ENCODE data around the gene IFT81.
"Not testable (repeated sequence)": the region's sequence is repeated elsewhere in the genome, so short reads cannot be mapped to it uniquely, and the experiment has no call there.

Gene IFT81

DNA sequence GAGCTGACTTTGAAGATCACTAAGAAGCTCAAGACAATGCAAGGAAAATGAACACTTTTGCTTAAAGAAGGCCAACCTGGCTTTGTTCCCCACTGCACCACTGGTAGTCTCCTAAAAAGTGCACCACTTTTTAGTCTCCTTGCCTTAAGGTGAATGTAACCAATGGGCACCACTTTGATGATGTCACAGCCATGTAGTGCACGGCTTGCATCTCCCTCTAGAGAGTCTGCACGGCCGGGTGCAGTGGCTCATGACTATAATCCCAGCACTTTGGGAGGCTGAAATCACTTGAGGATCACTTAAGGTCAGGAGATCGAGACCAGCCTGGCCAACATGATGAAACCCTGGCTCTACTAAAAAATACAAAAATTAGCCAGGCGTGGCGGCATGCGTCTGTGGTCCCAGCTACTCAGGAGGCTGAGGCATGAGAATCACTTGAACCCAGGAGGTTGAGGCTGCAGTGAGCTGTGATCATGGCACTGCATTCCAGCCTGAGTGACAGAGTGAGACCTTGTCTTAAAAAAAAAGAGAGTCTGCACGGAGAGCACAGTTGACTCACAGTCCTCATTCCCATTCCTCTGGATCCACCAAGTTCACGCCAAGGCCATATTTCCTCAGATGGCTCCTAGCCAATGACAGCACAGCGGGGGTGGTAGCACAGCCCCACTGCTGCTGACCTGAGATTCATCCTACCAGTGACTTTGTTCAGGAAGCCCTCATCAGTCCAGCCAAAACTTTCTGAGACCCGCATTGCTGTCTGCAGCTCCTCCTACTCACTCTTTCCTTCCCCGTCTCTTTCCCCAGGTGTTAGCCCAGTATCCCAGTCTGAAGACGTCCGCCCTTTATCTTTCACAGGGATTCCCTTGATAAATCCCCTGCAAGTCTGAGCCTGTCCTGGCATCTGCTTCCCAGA is 16.5 kb upstream of the IFT81 start:
- no peak for DNase-seq (ENCODE audit: low read depth in 3 of 3)

DNA sequence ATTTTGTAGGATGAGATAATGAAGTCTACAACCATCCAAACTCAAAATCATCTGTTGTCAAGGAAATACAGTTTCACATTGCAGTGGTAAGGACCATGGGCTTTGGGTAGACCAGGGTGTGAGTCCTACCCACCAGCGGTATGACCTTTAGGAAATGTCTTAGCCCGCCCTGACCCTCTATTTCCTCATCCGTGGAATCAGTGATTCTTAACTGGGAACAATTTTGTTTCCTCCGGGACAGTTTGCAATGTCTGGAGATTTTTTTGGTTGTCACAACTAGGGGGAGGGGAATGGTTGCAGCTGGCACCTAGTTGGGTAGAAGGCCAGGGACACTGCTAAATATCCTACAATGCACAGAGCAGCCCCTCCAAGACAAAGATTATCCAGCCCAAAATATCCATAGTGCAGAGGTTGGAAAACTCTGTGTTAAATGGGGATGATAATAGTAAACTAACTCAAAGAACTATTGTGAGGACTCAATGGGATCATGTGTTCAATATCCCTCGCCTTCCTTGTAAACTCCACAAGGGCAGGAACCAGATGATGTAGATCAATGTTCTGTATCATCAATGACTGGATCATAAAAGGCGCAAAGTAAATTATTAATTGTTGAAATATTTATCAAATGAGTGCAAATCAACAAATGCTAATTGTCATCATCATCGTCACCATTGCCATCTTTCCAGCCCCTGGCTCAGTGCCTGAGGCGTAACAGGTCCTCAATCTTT is 15.7 kb upstream of the IFT81 start:
- no peak for DNase-seq (ENCODE audit: low read depth in 3 of 3)

DNA sequence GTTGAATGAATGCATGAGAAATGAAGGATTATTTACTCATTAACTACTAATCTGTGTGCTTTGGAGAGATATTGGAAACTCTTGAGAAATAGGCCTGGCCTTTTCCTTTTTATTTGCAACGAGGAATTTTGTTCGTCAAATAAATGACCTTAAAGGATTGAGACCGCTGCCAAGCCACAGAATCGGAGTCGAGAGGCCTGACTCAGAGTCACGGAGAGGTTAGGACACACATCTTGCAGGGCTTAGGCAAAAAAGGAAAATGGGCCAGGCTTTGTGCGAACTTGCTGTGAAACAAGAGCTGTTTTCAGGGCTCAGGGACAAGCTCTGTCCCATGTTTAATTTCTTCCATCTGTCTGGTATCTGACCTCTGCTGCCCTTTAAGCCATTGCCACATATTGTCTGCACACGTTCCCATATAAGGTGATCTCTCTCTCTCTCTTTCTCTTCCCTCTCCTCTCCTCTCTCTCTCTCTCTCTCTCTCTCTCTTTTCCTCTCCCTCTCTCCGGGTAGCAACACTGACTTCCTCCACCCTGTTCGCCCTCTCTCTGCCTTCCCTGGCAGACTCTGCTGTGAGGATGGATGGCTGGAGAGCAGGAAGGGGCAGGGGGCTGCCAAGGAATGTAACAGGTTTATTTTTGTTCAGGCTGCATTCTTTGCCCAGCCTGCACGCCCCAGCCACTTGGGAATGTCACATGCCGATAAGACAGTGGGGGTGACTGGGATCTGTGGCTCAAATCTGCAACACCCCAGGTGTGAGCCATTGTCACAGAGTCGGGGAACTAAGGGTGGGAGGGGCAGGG is 14.9 kb upstream of the IFT81 start:
- no peak for DNase-seq (ENCODE audit: low read depth in 3 of 3)

DNA sequence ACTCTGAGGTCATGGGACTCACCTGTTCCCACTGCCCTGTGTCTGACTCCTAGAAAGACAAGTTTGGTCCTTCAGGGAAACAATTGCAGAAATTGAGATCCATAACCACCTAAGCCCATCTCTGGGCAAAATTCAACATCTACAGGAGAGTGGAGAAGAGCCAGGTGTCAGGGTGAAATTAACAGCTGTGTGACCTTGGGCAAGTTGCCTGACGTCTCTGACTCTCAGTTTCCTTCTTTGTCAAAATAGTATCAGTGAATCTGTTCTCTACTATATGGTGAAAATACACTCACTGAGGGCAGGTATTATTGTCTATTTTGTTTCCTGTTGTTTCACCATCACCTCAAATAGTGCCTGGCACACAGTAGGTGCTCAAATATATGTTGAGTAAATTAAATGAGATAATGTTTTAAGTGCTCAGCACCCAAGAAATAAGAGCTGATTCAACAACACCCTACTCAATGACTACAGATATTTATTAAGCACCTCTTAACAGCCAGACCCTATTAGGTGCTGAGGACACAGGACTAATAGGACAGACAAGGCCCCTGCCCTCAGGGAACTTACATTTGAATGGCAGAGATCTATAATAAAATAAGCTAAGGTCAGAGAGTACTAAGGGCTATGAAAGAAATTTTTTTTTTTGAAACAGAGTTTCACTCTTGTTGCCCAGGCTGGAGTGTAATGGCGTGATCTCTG is 14.2 kb upstream of the IFT81 start:
- no peak for DNase-seq (ENCODE audit: low read depth in 3 of 3)

DNA sequence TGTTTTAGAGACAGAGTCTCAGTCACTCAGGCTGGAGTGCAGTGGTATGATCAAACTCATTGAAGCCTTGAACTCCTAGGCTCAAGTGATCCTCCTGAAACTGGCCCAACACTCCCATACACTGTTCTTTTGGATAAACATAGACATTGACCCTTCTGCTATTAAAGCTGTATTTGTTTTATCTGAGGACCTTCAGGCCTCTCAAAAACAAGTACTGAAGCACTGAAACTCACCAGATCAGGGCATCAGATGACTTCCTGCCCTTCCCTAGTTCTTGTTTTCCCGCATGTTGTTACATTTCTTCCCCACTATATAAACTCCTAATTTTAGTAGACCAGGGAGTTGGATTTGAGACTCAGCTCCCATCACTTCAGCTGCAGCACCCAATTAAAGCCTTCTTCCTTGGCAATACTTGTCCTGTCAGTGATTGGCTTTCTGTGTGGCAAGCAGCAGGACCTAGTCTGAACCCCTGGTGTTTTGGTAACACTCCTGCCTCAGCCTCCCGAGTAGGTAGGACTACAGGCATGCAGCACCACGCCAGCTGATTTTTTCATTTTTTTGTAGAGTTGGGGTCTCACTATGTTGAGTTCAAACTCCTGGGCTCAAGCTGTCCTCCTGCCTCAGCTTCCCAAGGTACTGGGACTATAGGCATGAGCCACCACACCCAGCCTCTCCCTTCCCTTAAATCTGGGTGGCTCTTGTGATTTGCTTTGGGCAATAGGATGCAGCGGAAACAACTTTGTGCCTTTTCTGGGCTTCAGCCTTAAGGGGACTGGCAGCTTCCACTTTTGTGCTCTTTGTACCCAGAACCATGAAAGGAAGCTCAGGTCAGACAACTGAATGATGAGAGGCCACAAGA is 12.5 kb upstream of the IFT81 start:
- no peak for DNase-seq (ENCODE audit: low read depth in 3 of 3)

DNA sequence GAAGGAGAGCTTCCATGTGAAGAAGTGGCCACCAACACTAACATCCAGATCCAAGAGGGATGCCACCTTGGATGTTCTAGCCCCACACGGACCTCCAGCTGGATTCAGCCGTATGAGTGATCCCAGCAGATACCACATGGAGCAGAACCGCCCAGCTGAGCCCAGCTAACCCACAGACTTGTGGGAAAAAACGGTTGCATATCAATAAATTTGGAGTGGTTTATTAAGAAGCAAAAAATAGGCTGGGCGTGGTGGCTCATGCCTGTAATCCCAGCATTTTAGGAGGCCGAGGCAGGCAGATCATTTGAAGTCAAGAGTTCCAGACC is 11.9 kb upstream of the IFT81 start:
- DNase-seq (ENCODE audit: low read depth in 3 of 3) = no peak

DNA sequence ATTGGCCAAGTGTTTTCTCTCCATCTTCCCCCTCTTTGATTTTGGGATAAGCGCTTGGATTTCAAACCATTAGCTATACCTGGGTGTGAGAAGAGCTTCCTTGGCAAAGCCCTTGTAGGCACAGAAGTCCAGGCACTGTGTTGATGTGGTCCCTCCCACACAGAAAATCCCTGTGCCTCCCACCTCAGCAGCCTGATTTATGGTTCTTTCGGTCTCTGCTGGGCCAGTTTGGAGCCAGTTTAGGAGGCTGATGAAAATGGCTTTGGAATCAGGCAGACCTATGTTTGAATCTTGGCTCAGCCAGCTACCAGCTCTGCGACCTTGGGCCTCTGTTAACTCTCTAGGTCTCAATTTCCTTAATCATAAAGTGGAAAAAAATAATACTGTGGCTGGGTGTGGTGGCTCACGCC is 9.6 kb upstream of the IFT81 start:
- DNase-seq (ENCODE audit: low read depth in 3 of 3) = no peak

DNA sequence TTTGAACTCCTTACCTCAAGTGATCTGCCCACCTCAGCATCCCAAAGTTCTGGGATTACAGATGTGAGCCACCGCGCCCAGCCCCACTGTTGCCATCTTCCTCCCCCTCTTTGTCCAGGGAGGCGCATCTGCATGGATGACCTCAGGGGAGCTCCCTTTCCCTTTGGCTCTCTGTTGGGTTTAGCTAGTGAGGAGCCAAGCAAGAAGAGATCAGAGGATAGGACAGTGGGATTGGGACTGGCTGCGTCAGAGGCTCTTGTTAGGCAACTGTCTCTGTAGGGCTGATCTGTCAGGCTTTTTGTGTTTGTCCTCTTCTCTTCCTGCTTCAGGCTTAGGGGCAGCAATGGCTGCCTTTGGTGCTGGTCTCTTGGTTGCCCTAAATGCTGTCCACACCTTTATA is 8.5 kb upstream of the IFT81 start:
- no peak for DNase-seq (ENCODE audit: low read depth in 3 of 3)

DNA sequence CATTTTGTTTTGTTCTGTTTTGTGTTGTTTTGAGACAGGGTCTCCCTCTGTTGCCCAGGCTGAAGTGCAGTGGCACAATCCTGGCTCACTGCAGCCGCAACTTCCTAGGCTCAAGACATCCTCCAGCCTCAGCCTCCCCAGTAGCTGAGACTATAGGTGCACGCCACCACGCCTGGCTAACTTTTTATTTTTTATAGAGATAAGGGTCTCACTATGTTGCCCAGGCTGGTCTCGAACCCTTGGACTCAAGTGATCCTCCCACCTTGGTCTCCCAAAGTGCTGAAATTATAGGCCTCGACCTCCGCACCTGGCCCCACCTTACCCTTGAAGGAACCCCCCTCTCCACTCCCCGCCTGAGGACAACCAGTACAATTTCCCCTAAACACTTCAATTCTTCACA is 7.5 kb upstream of the IFT81 start:
- no peak for DNase-seq (ENCODE audit: low read depth in 3 of 3)

DNA sequence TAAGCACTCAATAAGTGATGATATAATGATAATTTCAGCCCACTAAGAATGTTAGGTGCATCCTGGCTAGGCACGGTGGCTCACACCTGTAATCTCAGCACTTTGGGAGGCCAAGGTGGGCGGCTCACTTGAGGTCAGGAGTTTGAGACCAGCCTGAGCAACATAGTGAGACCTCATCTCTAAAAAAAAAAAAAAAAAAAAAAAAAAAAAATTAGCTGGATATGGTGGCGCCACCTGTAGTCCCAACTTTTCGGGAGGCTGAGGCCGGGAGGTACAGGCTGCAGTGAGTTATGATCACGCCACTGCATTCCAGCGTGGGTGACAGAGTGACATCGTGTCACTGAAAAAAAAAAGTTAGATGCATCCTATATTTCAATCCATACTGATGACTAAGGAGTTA is 6.9 kb upstream of the IFT81 start:
- not testable (repeated sequence) for DNase-seq (ENCODE audit: low read depth in 3 of 3)

DNA sequence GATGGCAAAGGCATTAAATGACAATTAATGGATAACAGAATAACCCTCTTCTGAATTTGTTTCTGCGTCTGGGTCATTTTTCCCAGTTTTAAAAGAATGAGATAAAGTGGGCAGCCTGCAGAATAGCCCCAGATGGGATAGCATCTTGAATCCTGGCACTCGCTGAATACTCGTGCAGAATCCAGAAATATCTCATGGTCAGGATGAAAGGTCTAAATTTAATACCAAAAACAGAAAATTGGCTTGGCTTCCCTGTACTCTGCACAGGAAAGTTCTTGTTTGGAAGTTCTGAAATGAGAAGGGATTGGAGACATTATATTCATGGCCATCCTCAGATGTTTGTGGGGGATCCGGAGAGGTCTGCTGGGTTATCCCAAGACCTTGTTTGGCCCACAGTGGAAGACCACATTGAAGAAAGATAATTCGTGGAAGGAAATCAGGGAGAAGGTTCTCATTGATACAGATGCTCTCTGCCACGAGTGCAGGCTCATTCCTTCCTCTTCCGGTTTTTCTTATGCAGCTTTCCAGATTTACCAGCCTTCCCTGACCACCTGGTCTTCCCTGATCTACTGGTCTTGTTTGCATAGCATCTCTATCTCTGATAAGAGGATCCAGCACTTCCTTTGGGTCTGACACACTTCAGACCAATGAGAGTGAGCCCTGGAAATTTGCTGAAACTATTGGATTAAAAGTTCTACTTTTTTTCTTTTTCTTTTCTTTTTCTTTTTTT is 6.0 kb upstream of the IFT81 start:
- DNase-seq (ENCODE audit: low read depth in 3 of 3) = no peak

DNA sequence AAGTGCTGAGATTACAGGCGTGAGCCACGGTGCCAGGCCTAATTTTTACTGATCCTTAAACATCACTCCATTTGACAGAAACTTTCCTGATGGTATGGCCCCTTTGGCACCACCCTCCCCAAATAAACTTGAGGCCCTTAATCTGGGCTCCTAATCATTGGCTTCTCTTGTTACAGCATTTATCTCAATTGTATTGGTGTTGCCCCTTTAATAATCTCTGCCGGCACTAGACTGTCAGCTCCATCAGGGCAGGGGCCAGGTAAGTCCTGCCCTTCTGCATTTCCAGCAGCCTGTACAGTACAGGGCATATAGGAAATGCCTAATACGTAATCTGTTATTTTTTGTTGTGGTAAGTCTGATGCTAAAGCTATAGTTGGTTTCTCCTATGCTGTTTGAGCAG is 1.2 kb upstream of the IFT81 start:
- DNase-seq (ENCODE audit: low read depth in 3 of 3) = no peak

DNA sequence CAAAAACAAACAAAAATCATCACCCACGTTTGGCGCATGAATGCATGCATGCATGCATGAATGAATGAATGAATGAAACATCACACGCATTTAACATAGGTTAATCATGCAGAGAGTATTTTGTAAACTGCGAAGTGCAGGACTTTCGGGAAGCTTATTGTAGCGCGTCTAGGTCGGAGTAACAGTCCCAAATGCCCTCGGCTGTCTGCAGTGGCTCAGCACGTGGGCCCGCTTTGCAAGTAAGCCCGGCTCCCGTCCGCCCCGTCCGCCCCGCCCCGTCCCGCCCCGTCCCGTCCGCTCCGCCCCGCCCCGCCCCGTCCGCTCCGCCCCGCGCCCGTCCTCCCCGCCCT is 263 bp upstream of the IFT81 start:
- no peak for DNase-seq (ENCODE audit: low read depth in 3 of 3)

DNA sequence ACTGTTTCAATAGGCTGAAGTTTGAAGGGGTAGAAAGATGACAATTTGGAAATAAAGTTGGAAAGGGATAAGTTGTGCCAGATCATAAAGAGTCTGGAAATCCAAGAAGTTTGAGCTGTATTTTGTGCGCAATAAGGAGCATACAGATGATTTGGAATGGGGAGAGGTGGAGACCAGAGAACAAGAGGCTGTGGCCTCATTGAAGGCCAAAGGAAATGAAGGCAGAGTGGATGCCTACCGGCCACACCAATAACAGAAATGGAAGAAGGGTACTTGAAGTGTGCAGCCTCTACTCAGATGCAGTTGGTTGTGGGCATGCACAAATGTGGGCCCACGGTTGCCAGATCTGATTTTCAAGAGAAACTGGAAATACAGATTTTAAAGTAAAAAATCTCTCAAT is 2.4 kb downstream of the IFT81 start:
- no peak for DNase-seq (ENCODE audit: low read depth in 3 of 3)

DNA sequence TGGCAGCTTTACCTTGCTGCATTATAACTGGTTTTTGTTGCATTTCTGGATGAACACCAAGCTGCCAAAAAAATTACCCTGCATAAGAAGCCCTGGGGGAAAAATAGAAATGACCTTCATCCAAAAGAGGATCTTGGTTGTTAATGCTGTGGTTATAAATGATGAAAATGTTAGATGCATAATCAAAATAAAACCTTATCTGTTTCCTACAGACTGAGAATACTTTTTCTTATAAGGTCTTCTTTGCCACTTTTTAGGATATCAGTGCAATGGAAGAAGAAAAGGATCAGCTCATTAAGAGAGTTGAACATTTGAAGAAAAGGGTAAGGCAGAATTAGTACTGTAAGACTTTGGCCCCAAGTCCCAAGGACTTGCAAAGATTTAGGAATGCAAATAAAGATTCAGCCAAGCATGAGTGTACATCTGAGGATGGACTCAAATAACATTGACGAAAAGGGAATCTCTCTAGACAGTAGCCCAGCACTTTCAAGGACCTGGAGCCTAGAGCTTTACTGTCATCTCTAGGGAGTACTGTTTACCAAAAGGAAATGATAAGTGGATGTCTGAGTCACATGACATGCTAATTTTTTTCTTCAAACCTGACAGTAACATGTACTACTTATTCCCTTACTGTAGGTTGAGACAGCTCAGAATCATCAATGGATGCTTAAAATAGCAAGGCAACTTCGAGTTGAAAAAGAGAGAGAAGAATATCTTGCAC is 10.7 kb downstream of the IFT81 start:
- DNase-seq (ENCODE audit: low read depth in 3 of 3) = no peak

DNA sequence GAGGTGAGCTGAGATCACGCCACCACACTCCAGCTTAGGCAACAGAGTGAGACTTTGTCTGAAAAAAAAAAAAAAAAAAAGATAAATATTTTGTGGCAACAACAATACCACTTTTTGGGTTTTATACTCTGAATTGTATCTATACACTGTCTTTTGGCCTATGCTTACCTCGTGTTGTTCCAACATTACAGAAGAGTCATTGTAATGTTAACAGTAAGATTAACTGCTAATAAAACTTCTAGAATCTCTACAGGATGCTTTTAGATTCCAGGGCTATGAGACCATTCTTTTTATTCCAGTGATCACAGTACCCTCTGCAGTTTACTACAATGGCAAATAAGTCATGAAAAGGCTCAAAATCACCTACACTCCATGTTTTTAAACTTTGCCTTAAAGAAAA is 11.6 kb downstream of the IFT81 start:
- no peak for DNase-seq (ENCODE audit: low read depth in 3 of 3)

DNA sequence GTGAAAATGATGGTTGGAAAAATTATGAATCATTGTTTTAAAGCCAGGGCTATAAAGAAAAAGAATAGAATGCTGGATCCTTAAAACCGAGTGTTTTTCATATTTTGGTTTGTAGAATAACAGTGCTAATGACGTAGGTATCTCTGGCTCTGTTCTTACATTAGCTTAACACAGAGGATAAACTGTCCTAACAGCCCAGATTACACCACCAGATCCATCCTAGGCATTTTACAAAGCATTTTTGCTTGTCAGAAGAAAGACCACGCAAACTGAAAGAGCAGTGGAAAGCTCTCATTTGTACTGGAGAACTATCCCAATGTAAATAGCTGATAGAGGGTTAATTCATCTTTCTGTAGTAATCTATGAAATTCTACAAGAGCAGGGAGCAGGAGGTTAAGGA is 13.6 kb downstream of the IFT81 start:
- DNase-seq (ENCODE audit: low read depth in 3 of 3) = no peak

DNA sequence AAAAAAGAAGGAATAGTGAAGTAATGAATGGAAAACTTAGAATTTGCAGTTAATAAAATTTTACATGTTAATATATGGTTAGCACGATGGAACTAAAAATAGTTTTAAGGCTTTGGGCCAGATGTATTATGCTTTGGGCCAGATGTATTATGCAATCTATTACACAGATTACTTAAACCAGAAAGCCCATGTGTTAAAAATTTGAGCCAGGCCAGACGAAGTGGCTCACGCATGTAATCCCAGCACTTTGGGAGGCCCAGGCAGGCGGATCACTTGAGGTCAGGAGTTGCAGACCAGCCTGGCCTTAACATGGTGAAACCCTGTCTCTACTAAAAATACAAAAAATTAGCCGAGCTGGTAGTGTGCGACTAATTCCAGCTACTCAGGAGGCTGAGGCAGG is 17.2 kb downstream of the IFT81 start:
- no peak for DNase-seq (ENCODE audit: low read depth in 3 of 3)

DNA sequence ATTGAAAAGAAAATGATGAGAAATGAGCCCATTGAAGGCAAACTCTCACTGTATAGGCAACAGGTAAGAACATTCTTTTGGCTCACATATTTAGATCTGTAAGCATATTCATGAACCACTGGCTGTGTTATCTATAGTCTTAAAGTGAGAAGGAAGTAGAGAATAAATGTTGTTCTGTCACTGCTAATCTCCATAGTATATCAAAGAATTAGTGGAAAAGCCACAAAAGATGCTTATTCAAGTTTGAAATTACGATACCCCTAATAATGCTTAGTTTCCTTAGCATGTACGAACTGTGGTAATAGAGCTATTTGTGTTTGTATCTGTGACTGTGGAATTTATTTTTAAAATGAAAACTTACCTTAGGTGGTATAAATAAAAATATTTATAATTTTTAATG is 22.8 kb downstream of the IFT81 start:
- DNase-seq (ENCODE audit: low read depth in 3 of 3) = no peak

Measured in stimulated activated CD4-positive, alpha-beta T cell treated with anti-CD3 and anti-CD28 coated beads, TNF-alpha, amount 100 ng/mL, for 4 hours (primary cell).